Measurements from ENCODE around the gene SQOR. TPM values are rescaled to one million over a fixed set of nuclear protein-coding genes. Genes with fewer than 3 reads are reported as not detected.

Gene SQOR
- total RNA-seq, 2 experiments from 2014 or later: 105 to 108 TPM

DNA sequence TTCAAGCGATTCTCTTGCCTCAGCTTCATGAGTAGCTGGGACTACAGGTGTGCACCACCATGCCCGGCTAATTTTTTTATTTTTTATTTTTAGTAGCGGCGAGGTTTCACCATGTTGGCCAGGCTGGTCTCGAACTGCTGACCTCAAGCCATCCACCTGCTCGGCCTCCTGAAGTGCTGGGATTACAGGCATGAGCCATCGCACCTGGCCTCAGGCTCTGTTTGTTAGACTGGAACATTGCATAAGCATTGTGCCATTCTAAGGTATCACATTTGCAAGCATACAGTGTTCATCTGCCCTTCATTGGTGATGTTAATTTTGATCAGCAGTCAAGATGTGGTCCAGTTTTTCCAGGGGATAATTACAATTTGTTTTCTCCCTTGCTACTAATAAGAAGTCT is 43.0 kb downstream of the SQOR start:
- DNase-seq (no peak), ATAC-seq (no peak)
- intact Hi-C loops (cut with DNase I, micrococcal nuclease): no loop called here
- no peak overlapping the region for H3K27ac Mint-ChIP-seq
- H3K4me3 Mint-ChIP-seq: no peak overlapping the region
- CTCF ChIA-PET: interaction anchor here (0.8 to 1.9 kb wide), 3 partner anchors 27 to 56 kb away, joined by 3 to 6 read pairs (median 3); no protein-coding TSS in a partner anchor
- no peaks in the 10 kb centered on the region for H3K9me3 Mint-ChIP-seq (ENCODE audit: low read depth)
- no peaks in the 10 kb centered on the region for H3K4me1 Mint-ChIP-seq
- POLR2A ChIA-PET: interaction anchor here (0.7 kb wide), 2 partner anchors 10 to 27 kb away, joined by 3 read pairs; no protein-coding TSS in a partner anchor
- H3K27me3 Mint-ChIP-seq: no peaks in the 10 kb centered on the region
- peaks cover 44% of the 10 kb centered on the region for H3K36me3 Mint-ChIP-seq (ENCODE audit: low read depth)

- Mint-ChIP-seq H3K36me3 (ENCODE audit: low read depth) (peaks cover 42% of the 10 kb centered on the region), H3K4me3 (no peak overlapping the region), H3K27me3 (no peaks in the 10 kb centered on the region), H3K9me3 (ENCODE audit: low read depth) (no peaks in the 10 kb centered on the region), H3K4me1 (no peaks in the 10 kb centered on the region), H3K27ac (no peak overlapping the region)
- ChIA-PET POLR2A (interaction anchor here (0.7 kb wide), 1 partner anchor 28 kb away, joined by 3 read pairs; no protein-coding TSS in a partner anchor), CTCF (interaction anchor here (0.8 to 1.9 kb wide), 2 partner anchors 27 to 28 kb away, joined by 3 to 6 read pairs; no protein-coding TSS in a partner anchor)
- intact Hi-C loops (cut with DNase I, micrococcal nuclease): no loop called here
- DNase-seq (no peak), ATAC-seq (no peak)
These were observed 43.8 kb downstream of the SQOR start for GRCh38 chr15:45678459-45679178.

GRCh38 chr15:45684533-45684932 is 49.7 kb downstream of the SQOR start:
- no peak for ATAC-seq

DNA sequence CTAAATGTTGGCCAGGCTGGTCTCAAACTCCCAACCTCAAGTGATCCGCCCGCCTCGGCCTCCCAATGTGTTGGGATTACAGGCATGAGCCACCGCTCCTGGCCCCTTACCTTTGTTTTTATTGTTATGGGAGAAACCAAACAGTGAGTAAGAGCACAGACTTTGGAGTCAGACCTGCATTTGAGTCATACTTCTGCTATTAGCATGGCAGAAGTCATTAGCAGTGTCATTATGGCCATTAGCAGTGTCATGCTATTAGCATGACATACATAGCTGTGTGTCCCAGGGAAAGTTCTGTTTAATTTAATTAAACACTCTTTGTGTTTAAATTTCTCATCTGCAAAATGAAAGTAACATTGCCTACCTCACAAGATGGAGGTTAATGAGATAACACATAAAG is 54.8 kb downstream of the SQOR start:
- Mint-ChIP-seq H3K4me1 (no peaks in the 10 kb centered on the region), H3K27ac (no peak overlapping the region), H3K4me3 (no peak overlapping the region), H3K27me3 (no peaks in the 10 kb centered on the region), H3K36me3 (ENCODE audit: low read depth) (peaks cover 34% of the 10 kb centered on the region), H3K9me3 (ENCODE audit: low read depth) (no peaks in the 10 kb centered on the region)
- intact Hi-C loops (cut with DNase I, micrococcal nuclease): loop anchor here in 1 of 2 experiments (5.0 kb wide), 1 partner anchor 47 kb away; no protein-coding TSS in a partner anchor
- CTCF ChIA-PET: interaction anchor here (0.7 to 1.1 kb wide), 2 partner anchors 20 to 22 kb away, joined by 3 read pairs; no protein-coding TSS in a partner anchor
- POLR2A ChIA-PET: no interaction called here
- ATAC-seq: no peak
- DNase-seq: no peak

More at GRCh38 chr15:45684533-45684932, 49.7 kb downstream of the SQOR start:
- Mint-ChIP-seq H3K36me3 (ENCODE audit: low read depth) (peaks cover 46% of the 10 kb centered on the region), H3K4me1 (no peaks in the 10 kb centered on the region), H3K9me3 (ENCODE audit: low read depth) (no peaks in the 10 kb centered on the region), H3K27ac (no peak overlapping the region), H3K4me3 (no peak overlapping the region), H3K27me3 (no peaks in the 10 kb centered on the region)
- POLR2A ChIA-PET: no interaction called here
- CTCF ChIA-PET: no interaction called here
- intact Hi-C loops (cut with DNase I, micrococcal nuclease): no loop called here
- no peak for DNase-seq

GRCh38 chr15:45690581-45691260 is 55.9 kb downstream of the SQOR start:
- Mint-ChIP-seq H3K36me3 (ENCODE audit: low read depth) (peaks cover 30% of the 10 kb centered on the region), H3K4me3 (no peak overlapping the region), H3K27me3 (no peaks in the 10 kb centered on the region), H3K4me1 (no peaks in the 10 kb centered on the region), H3K27ac (no peak overlapping the region), H3K9me3 (ENCODE audit: low read depth) (no peaks in the 10 kb centered on the region)
- no peak for DNase-seq
- CTCF ChIA-PET: interaction anchor here (1.1 kb wide), 2 partner anchors 15 to 23 kb away, joined by 3 to 5 read pairs; no protein-coding TSS in a partner anchor
- ATAC-seq: no peak
- POLR2A ChIA-PET: no interaction called here
- intact Hi-C loops (cut with DNase I, micrococcal nuclease): loop anchor here in 1 of 2 experiments (5.0 kb wide), 1 partner anchor 48 kb away; no protein-coding TSS in a partner anchor

GRCh38 chr15:45701108-45701507 is 66.3 kb downstream of the SQOR start:
- H3K9me3 Mint-ChIP-seq (ENCODE audit: low read depth): no peaks in the 10 kb centered on the region

GRCh38 chr15:45702041-45702440 is 67.2 kb downstream of the SQOR start:
- no peak for DNase-seq
- peaks cover 14% of the 10 kb centered on the region for H3K4me1 Mint-ChIP-seq
- H3K27me3 Mint-ChIP-seq: peaks cover 3% of the 10 kb centered on the region
- no peaks in the 10 kb centered on the region for H3K36me3 Mint-ChIP-seq (ENCODE audit: low read depth)
- intact Hi-C loops (cut with DNase I, micrococcal nuclease): no loop called here
- ChIA-PET CTCF (no interaction called here), POLR2A (no interaction called here)
- no peak overlapping the region for H3K27ac Mint-ChIP-seq
- H3K9me3 Mint-ChIP-seq (ENCODE audit: low read depth): no peaks in the 10 kb centered on the region
- no peak for ATAC-seq
- H3K4me3 Mint-ChIP-seq: no peak overlapping the region

More at GRCh38 chr15:45701108-45701507, 66.3 kb downstream of the SQOR start:
- ChIA-PET POLR2A (interaction anchor here (0.6 kb wide), 2 partner anchors 219 to 1145 kb away, joined by 3 read pairs; no protein-coding TSS in a partner anchor), CTCF (interaction anchor here (0.5 to 0.6 kb wide), 2 partner anchors 147 to 454 kb away, joined by 3 read pairs; no protein-coding TSS in a partner anchor)
- Mint-ChIP-seq H3K27ac (no peak overlapping the region), H3K4me1 (peaks cover 14% of the 10 kb centered on the region), H3K4me3 (no peak overlapping the region), H3K27me3 (peaks cover 3% of the 10 kb centered on the region), H3K36me3 (ENCODE audit: low read depth) (no peaks in the 10 kb centered on the region)
- intact Hi-C loops (cut with DNase I, micrococcal nuclease): no loop called here
- ATAC-seq (no peak), DNase-seq (no peak)

GRCh38 chr15:45703670-45704328 is 69.0 kb downstream of the SQOR start:
- H3K4me3 Mint-ChIP-seq: peak overlapping the region; percentile 80
- ATAC-seq (no peak), DNase-seq (no peak)
- H3K27ac Mint-ChIP-seq: no peak overlapping the region
- H3K4me1 Mint-ChIP-seq: peaks cover 14% of the 10 kb centered on the region
- no peaks in the 10 kb centered on the region for H3K9me3 Mint-ChIP-seq (ENCODE audit: low read depth)
- ChIA-PET POLR2A (no interaction called here), CTCF (interaction anchor here (0.9 to 2.2 kb wide), 4 partner anchors 10 to 86 kb away, joined by 3 to 12 read pairs (median 6); no protein-coding TSS in a partner anchor)
- no peaks in the 10 kb centered on the region for H3K36me3 Mint-ChIP-seq (ENCODE audit: low read depth)
- intact Hi-C loops (cut with DNase I, micrococcal nuclease): loop anchor here in 1 of 2 experiments (2.0 kb wide), 2 partner anchors 67 to 87 kb away; no protein-coding TSS in a partner anchor
- peaks cover 3% of the 10 kb centered on the region for H3K27me3 Mint-ChIP-seq

DNA sequence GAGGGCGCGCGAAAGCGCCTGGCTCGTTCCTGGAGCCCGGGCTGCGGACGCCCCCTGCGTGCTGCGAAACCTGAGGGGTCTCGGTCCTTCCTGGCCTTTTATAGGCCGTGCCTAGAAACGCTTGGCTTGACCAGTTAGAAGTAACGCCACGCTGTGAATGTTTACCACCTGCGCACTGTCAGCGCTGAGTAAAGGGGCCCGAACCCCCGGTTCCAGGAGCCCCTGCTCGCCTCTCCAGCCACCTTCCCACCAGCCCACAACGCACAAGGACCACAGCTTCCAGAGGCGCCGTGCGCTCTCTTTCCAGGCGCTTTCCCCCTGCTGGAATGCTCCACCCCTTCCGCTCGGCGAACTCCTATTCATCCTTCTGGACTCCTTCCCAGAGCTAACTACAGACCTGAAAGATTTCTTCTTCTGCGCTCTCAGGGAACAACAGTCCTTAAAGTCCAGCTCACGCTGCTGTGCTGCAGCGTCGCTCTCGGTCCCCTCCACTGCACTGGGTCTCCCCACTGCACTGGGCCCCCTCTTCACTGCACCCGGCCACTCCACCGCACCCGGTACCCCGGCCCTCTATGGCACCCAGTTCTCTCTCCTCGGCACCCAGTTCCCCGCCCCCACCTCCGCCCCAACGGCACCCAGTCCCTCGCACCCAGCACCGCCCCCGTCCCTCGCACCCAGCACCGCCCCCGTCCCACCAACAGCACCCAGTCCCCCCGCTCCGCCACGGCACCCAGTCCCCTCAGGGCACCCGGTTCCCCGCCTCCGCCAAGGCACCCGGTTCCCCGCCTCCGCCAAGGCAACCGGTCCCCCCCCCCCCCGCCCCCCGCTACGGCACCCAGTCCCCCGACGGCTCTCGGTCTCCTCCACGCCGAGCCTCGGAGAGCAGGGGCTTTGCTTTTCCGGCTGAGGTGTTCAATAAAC is 69.8 kb downstream of the SQOR start:
- H3K27ac Mint-ChIP-seq: peak overlapping the region; percentile 76
- no peaks in the 10 kb centered on the region for H3K36me3 Mint-ChIP-seq (ENCODE audit: low read depth)
- H3K4me3 Mint-ChIP-seq: peak overlapping the region; percentile 80
- peak; percentile 33 for DNase-seq
- peak; percentile 18 for ATAC-seq
- peaks cover 3% of the 10 kb centered on the region for H3K27me3 Mint-ChIP-seq
- ChIA-PET CTCF (interaction anchor here (0.6 to 2.2 kb wide), 21 partner anchors 9 to 228 kb away, joined by 3 to 12 read pairs (median 5); no protein-coding TSS in a partner anchor), POLR2A (interaction anchor here (0.5 kb wide), 1 partner anchor 23 kb away, joined by 3 read pairs; no protein-coding TSS in a partner anchor)
- no peaks in the 10 kb centered on the region for H3K9me3 Mint-ChIP-seq (ENCODE audit: low read depth)
- intact Hi-C loops (cut with DNase I, micrococcal nuclease): loop anchor here (1.0 to 5.0 kb wide), 4 partner anchors 68 to 246 kb away; no protein-coding TSS in a partner anchor
- H3K4me1 Mint-ChIP-seq: peaks cover 14% of the 10 kb centered on the region

Measured in activated CD4-positive, alpha-beta T cell treated with anti-CD3 and anti-CD28 coated beads for 36 hours (primary cell).